Measurements from ENCODE around the gene NRP2. TPM values are rescaled to one million over a fixed set of nuclear protein-coding genes. Genes with fewer than 3 reads are reported as not detected.

Gene NRP2, protein sequence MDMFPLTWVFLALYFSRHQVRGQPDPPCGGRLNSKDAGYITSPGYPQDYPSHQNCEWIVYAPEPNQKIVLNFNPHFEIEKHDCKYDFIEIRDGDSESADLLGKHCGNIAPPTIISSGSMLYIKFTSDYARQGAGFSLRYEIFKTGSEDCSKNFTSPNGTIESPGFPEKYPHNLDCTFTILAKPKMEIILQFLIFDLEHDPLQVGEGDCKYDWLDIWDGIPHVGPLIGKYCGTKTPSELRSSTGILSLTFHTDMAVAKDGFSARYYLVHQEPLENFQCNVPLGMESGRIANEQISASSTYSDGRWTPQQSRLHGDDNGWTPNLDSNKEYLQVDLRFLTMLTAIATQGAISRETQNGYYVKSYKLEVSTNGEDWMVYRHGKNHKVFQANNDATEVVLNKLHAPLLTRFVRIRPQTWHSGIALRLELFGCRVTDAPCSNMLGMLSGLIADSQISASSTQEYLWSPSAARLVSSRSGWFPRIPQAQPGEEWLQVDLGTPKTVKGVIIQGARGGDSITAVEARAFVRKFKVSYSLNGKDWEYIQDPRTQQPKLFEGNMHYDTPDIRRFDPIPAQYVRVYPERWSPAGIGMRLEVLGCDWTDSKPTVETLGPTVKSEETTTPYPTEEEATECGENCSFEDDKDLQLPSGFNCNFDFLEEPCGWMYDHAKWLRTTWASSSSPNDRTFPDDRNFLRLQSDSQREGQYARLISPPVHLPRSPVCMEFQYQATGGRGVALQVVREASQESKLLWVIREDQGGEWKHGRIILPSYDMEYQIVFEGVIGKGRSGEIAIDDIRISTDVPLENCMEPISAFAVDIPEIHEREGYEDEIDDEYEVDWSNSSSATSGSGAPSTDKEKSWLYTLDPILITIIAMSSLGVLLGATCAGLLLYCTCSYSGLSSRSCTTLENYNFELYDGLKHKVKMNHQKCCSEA
- total RNA-seq: 1 to 10 TPM in 1 of 2 donors, under 1 TPM in 1; 0.59 to 3.0 TPM

DNA sequence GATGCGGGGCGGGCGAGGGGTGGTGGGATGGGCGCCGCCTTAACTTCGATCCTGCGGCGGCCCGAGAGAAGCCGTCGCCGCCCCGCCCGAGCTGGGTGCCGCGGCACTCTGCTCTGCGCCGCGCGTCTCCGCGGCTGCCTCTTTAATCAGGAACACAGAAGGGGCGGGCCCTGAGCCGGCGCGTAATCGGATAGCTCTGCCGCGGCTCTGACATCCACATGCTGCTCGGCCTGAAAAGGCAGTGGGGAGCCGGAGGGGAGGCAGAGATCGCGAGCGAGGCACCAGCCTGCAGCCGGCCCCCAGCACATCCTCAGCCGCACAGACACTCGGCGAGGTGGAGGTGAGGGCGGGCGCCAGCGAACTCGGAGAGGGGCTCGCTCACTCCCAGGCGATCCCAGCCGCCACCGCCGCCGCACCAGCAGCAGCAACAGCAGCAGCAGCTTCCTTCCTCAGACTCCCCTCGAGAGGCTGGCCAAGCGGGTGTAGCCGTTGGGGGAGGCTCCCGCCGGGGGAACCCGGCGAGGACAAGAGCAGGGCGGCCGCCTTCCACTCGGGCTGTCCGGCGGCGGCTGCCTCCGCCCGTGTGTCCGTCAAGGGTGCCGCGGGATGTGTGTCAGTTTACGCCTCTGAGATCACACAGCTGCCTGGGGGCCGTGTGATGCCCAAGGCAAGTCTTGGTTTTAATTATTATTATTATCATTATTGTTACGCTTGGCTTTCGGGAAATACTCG is at the start of gene NRP2:
NRP2 (plus strand) TSS at position 263 of the 732 bp plus-strand sequence. CDS start 790 bp downstream, outside the sequence.
- ATAC-seq: peak; percentile 80 to 86
- no peak within 1 kb of the TSS for H3K27ac Mint-ChIP-seq

DNA sequence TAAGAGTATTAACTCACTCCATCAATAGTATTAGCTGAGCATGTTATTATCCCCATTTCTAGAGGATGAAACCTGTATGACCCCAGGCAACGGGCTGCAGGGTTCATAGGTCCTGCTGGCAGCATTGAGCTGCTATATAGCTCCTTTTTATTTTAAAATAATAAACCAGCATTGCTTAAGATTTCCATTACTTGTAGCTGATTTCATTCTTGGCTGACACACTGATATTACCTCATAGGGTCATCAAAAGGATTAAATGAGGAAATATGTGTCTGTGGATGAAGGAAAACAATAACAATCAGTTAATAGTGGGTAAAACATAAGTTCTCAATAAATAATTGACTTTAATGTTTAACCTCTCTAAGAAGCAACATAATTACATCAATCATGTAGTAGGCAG is 48.3 kb upstream of the NRP2 start:
- DNase-seq (ENCODE audit: low spot score in 2 of 2): no peak
- no peak for ATAC-seq
- Mint-ChIP-seq H3K27ac (no peak overlapping the region), H3K36me3 (no peaks in the 10 kb centered on the region), H3K9me3 (no peaks in the 10 kb centered on the region)

More for the DNA sequence above, at the start of gene NRP2:
- Mint-ChIP-seq H3K36me3 (peaks cover 0 to 5% of the 10 kb centered on the region in 2 donors), H3K9me3 (no peaks in the 10 kb centered on the region)
- DNase-seq (ENCODE audit: low spot score in 2 of 2): peak in 1 of 2 donors; percentile 66

DNA sequence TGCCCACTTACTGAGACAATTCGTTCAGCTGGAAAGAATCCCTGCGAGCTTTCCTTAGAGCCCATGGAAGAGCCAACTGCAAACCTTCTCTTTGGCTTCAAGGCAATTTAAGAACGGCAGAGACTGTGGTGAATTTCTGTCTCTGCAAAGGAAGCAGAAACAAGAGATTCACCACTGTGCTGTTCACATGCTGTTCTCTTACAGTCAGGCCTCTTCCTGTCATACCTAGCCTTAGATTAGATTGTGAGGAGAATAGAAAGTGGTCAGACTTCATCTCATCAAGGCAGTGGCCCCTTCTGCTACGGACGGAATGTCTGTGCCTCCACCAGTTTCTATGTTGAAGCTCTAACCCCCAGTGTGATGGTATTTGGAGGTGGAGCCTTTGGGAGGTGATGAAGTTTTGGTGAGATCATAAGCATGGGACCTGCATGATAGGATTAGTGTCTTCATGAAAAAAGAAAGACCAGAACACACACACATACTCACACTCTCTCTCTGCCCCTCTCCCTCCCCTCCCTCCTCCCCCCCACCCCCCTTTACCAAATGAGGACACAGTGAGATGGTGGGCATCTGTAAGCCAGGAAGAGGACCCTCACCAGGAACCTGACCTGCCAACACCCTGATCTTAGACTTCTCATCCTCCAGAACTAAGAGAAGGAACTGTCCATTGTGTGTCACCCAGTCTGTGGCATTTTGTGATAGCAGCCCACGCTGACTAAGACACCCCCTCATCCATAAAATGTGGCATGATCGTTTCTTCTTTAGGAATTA is 45.6 kb upstream of the NRP2 start:
- H3K27ac Mint-ChIP-seq: no peak overlapping the region
- peak; percentile 49 to 53 for ATAC-seq

DNA sequence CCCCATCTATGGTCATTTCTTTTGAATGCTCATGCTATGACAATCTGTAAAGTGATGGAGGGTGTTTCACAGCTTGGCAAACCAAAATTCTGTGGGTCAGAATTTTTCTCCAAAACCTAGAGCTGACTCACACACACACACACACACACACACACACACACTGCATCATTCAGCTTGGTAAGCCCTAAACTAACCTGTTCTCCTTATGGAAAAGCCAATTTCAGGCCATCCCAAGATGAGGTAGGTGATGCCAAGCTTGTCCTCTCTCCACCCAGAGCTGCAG is 45.0 kb upstream of the NRP2 start:
- no peak for DNase-seq (ENCODE audit: low spot score in 2 of 2)
- no peak overlapping the region for H3K27ac Mint-ChIP-seq

More for the DNA sequence above, 45.6 kb upstream of the NRP2 start:
- DNase-seq (ENCODE audit: low spot score in 2 of 2): no peak
- Mint-ChIP-seq H3K9me3 (peaks cover 0 to 4% of the 10 kb centered on the region in 2 donors), H3K36me3 (no peaks in the 10 kb centered on the region)

DNA sequence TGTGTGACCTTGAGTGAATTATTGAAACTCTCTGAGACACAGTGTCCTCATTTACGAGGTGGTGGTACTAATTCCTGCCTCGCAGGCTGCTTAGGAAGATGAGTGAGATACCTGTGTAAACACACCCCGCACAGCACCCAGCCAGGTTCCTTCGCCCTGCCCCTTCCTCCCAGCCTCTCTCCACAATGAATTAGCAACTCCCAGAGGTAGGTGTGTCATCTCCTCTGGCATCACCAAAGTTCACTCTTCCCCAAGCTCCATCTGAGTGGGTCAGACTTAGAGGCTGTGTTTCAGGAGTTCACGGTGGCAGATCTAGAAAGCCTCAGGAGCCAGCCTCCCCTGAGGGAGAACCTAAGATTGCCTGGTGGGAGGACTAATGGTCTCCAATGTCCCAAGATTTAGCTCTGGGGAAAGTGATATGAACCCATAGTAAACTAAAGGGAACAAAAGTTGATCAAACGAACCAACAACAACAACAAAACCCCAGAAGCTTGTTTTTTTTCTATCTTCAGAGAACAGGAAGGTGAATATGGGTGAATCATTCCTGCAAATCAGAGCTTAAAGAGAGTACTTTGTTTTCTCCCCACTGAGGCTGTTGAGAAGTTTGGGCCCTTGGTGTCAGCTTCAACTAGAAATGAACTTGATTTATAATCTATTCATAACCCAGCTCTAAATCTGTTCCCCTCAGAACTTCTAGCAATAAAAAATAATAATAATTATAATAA is 44.4 kb upstream of the NRP2 start:
- Mint-ChIP-seq H3K36me3 (no peaks in the 10 kb centered on the region), H3K27ac (no peak overlapping the region), H3K9me3 (peaks cover 0 to 4% of the 10 kb centered on the region in 2 donors)
- DNase-seq (ENCODE audit: low spot score in 2 of 2) (no peak), ATAC-seq (peak; percentile 49 to 63)

More for the DNA sequence above, 45.0 kb upstream of the NRP2 start:
- H3K9me3 Mint-ChIP-seq: peaks cover 0 to 4% of the 10 kb centered on the region in 2 donors
- ATAC-seq: peak; percentile 3 to 50
- no peaks in the 10 kb centered on the region for H3K36me3 Mint-ChIP-seq

DNA sequence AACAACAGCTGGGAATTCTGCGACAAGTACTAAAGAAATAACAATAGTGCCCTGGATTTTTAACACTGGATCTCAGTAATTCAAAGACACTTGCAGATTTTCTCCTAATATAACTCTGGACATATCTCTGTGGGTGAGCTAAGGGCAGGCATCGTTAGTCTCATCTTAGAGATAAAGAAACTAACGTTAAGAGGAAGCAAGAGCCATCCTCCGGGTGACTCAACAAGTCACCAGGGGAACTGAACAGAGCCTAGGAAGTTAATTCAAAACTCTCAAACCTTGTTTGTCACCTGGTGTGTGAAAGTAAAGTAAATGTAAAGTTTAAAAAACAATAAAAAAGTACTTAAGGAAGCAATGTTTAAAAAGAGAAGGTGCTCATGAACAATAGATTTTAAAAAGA is 41.6 kb upstream of the NRP2 start:
- DNase-seq (ENCODE audit: low spot score in 2 of 2): no peak
- ATAC-seq: peak in 1 of 2 donors; percentile 37
- Mint-ChIP-seq H3K36me3 (no peaks in the 10 kb centered on the region), H3K27ac (no peak overlapping the region), H3K9me3 (peaks cover 0 to 4% of the 10 kb centered on the region in 2 donors)

DNA sequence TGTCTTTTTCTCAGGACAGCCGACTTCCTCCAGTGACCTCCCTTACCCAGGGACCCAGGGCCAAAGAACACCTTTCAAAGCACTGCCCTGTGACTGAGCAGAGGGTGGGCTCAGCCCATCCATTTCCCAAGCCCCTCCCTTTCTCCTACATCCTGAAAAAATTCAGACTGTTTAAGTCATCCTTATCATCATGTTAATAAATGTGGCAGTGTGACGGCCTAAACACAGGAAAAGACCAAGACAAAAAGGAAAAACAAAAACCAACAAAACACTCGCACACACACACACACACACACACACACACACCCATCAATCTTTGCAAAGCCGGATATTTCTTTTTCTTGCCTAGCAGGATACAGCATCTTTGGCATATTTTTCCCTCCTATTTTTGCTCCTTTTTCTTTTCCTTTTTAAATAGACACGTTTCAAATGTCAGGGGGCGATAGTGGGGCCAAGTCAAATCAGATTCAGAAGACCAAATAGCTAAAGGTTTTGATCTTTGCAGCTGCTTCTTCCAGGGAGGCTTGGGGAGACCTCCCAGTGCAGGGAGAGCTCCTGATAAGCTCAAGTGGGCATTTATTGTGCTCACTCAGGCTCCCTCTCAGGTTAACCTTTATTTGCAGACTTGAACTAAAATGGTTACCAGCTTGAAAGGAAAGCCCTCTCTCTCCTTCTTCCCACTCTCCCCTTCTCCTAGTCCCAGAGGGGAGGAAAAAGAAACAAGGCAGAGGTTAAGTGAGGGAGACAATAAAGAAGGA is 39.5 kb upstream of the NRP2 start:
- ATAC-seq (no peak), DNase-seq (ENCODE audit: low spot score in 2 of 2) (no peak)
- Mint-ChIP-seq H3K27ac (no peak overlapping the region), H3K9me3 (peaks cover 0 to 4% of the 10 kb centered on the region in 2 donors), H3K36me3 (no peaks in the 10 kb centered on the region)

DNA sequence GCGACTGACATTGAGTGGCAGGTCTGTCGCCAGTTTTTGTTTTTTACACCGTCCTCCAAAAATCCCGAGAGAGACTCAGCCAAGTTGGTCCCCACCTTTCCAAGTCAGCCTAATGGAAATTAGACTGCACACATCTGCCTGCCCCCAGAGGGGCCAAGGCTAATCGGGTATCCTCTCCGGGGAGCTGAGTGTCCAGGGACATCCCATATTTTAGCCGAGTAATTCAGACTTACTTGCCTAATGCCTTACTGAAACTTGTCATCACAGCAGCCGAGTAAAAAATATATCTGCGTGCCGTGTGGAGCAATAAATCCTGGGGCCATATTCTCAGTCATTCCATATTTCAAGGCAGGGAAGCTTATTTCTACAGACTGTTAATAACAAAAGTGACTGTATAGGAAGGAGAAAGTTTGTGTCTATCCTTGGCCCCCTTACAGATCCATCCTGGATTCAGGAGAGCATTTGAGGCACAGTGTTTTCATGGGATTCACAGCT is 38.9 kb upstream of the NRP2 start:
- Mint-ChIP-seq H3K9me3 (peaks cover 0 to 4% of the 10 kb centered on the region in 2 donors), H3K36me3 (no peaks in the 10 kb centered on the region), H3K27ac (no peak overlapping the region)
- DNase-seq (ENCODE audit: low spot score in 2 of 2) (no peak), ATAC-seq (no peak)

DNA sequence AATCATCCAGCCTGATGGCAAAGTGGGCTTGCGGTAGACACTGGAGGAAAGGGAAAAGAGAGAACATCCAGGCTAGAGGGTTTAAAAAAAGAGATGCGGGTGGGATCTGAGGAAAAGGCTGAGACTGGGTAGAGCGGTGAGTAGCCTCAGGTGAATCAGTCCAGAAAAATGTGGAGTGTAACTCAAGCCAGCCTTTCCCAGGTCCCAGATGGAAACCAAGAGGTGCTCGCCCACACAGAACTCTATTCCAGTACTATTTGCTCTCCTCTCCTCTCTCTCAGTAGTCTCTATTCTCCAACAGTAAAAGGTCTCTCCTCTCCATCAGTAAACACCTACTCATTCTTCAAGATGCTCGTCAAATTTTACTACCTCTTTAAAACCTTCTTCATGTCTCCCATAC is 38.3 kb upstream of the NRP2 start:
- ATAC-seq (no peak), DNase-seq (ENCODE audit: low spot score in 2 of 2) (no peak)
- H3K36me3 Mint-ChIP-seq: no peaks in the 10 kb centered on the region

DNA sequence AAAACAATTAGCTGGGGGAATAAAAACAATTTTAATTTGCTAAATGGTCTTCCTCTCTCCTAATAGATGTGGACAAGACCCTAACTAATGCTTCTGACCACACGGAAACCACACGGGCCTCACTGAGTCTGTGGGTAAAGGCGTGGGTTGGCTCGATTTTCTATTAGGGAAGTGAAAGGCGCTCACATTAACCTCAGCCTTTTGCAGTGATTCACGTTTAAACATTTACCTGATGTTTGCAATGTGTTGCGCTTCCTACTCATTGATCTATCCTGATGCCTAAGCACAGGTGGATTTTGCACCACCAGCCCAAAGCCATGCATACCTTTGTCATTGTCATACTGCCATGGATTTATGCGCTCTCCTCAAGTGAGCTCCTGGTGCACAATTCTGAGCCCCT is 35.6 kb upstream of the NRP2 start:
- H3K9me3 Mint-ChIP-seq: no peaks in the 10 kb centered on the region

More for the DNA sequence above, 38.3 kb upstream of the NRP2 start:
- Mint-ChIP-seq H3K9me3 (peaks cover 0 to 4% of the 10 kb centered on the region in 2 donors), H3K27ac (no peak overlapping the region)

DNA sequence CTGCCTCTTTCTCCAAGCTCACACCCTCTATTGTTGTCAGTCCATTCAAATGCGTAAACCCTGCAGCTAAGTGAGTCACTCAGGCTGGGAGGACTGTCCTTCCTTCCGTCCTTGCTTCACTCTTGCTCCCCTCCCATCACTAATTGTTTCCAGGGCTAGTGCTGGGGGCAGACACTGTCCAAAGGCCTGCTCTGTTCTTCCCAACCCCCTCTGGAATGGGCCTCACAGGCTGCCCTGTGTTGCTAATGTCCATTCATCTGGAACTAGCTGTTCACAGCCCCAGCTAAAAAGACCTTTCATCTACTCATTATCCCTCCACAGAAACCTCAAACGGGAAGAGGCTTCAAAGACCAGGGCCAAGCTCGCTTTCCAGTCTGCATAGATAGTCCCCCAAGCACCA is 31.9 kb upstream of the NRP2 start:
- ATAC-seq: no peak
- Mint-ChIP-seq H3K36me3 (no peaks in the 10 kb centered on the region), H3K27ac (no peak overlapping the region), H3K9me3 (peaks cover 0 to 3% of the 10 kb centered on the region in 2 donors)
- no peak for DNase-seq (ENCODE audit: low spot score in 2 of 2)

More for the DNA sequence above, 35.6 kb upstream of the NRP2 start:
- DNase-seq (ENCODE audit: low spot score in 2 of 2) (no peak), ATAC-seq (no peak)
- Mint-ChIP-seq H3K36me3 (no peaks in the 10 kb centered on the region), H3K27ac (no peak overlapping the region)

DNA sequence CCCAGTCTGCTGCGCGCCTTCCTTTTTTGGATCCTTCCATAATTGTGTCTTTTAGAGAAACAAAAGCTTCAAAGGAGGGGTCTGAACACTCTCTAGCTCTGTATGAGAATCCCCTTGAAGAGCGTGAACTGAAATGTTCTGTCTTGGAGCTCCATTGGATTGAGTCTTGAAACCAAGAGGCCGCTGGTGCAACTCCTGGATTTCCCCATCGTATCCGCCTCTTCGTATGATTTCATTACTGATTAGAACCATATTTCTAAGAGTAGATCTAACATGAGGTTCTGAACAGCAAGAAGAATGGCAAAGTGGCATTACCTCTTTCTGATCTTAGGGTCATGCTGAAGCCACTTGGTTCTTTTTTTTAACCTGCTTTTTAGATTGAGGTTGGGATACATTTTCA is 31.4 kb upstream of the NRP2 start:
- Mint-ChIP-seq H3K27ac (no peak overlapping the region), H3K36me3 (no peaks in the 10 kb centered on the region), H3K9me3 (peaks cover 0 to 3% of the 10 kb centered on the region in 2 donors)
- DNase-seq (ENCODE audit: low spot score in 2 of 2): no peak
- no peak for ATAC-seq

DNA sequence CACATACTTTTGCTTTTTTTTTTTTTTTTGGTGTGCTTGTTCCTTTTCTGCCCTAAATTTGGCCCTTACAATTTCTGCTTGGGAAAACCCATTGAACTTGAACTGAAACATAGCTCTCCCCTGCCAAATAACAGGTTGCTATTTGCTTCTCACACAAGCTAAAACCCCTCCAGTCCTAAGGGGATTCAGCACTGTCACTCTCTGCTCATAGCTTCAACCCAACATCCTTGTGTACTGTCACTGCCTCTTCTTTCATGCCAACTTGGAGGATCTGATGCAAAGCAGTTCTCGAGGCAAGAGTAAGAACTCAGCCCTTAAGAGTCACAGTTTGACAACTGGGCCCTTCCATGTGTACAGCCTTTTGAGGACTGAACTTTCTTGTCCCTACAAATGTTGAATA is 30.6 kb upstream of the NRP2 start:
- DNase-seq (ENCODE audit: low spot score in 2 of 2) (no peak), ATAC-seq (no peak)
- no peaks in the 10 kb centered on the region for H3K36me3 Mint-ChIP-seq
- peaks cover 0 to 3% of the 10 kb centered on the region in 2 donors for H3K9me3 Mint-ChIP-seq
- no peak overlapping the region for H3K27ac Mint-ChIP-seq

DNA sequence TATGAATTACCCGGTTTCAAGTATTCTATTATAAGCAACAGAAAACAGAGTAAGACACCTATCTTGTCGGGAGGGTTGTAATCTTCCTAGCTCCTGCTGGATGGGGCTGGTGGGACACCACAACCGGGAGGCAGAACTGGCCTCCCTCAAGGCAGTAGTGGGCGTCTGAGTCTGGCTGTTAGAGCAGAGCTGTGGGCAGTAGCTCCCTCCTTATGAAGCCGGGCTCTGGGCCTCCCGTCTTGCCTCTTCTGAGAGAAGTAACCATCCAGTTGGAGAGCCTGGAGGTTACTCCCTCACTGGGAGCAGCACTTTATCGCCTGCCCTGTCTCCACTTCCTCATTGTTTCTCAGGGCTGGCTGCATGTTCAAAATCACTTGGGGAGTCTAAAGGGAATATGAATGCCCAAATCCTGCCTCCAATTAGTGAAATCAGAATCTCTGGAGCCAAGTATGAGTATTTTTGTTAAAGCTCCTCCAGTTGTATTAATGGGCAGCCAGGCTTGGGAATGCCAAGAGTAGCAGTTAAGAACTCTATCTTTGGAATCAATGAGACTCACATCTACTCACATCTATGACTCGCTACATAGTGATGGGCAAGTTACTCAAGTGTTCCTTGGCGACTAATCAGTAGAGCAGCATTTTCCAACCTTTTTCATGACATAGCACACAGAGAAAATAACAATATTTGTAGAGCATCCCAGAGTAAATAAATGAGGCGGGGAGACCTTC is 27.3 kb upstream of the NRP2 start:
- DNase-seq (ENCODE audit: low spot score in 2 of 2) (no peak), ATAC-seq (no peak)
- H3K27ac Mint-ChIP-seq: no peak overlapping the region
- H3K36me3 Mint-ChIP-seq: no peaks in the 10 kb centered on the region
- peaks cover 0 to 3% of the 10 kb centered on the region in 2 donors for H3K9me3 Mint-ChIP-seq

All from activated naive CD4-positive, alpha-beta T cell treated with anti-CD3 and anti-CD28 coated beads, Interleukin-2, amount 50 U/mL, for 72 hours (primary cell).